Stimulated activated CD8-positive, alpha-beta memory T cell treated with anti-CD3 and anti-CD28 coated beads, Interleukin-15, amount 100 ng/mL, for 24 hours (primary cell): ENCODE measurements around the gene FOXJ1.

Experiments used
- DNase-seq: peaks from one replicate; pipeline ENCODE4 v3.0.0-alpha.2; 2020; ENCODE audit warnings: low read depth

The FOXJ1 gene

DNA sequence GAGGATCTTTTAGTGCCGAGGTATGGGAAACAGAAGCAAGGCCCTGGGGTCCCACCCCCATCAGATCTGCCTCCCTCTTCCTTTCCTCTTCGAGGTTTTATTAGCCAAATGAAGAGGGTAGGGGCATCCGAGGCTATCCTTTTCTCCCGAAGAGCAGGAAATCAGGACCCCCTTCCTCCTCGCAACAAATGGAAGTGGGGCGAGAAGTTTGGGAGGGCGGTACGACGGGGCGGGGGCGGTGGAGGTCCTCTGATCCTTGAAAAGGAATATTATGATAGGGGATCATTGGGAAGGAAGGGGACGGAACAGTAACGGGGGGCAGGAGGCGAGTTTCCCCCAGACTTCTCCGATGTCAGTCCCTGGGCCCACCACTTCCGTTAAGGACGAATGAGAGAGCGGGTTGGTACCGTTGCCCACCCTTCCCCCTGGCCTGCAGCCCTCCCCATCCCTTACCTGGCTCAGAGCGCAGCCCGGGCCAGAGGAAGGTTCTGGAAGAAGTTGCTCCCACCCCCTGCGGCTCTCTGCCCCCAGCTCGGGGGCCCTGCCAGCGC, 309 bp downstream of the FOXJ1 start:
- no peak for DNase-seq

DNA sequence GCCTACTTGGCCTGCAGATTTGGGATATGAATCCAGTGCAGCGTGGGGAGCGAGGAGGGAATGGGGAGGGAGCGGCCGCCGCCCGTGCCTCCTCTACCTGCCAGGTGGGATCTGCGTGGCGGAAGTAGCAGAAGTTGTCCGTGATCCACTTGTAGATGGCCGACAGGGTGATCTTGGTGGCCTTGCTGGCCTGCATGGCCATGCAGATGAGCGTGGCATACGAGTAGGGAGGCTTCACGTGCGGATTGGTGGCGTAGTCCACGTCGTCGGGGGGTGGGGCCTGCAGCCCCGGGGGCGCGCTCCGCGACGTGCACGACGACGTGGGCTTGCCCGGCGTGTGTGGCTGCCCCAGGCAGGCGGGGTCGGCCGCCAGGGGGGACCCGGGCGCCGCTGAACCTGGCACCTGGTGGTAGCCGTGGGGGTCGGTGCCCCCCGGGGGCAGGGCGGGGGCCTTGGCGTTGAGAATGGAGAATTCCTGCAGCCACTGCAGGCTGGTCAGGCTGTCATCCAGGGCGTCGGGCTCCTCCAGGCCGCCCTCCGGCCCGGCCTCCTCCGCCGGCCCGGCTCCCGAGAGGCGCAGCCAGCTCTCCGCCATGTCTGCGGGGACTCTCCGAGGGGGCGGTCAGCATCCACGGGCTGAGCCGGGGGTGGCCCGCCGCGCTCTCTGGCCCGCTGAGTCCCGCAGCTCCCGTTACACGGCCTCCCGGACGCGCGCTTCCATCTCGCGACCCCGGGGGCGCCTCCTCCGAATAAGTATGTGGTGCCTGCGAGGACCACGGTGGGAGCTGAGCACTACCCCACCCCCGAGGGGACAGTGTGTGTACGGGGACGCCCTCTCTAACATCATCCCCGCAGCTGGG, 1.0 kb downstream of the FOXJ1 start:
- DNase-seq, result no peak

DNA sequence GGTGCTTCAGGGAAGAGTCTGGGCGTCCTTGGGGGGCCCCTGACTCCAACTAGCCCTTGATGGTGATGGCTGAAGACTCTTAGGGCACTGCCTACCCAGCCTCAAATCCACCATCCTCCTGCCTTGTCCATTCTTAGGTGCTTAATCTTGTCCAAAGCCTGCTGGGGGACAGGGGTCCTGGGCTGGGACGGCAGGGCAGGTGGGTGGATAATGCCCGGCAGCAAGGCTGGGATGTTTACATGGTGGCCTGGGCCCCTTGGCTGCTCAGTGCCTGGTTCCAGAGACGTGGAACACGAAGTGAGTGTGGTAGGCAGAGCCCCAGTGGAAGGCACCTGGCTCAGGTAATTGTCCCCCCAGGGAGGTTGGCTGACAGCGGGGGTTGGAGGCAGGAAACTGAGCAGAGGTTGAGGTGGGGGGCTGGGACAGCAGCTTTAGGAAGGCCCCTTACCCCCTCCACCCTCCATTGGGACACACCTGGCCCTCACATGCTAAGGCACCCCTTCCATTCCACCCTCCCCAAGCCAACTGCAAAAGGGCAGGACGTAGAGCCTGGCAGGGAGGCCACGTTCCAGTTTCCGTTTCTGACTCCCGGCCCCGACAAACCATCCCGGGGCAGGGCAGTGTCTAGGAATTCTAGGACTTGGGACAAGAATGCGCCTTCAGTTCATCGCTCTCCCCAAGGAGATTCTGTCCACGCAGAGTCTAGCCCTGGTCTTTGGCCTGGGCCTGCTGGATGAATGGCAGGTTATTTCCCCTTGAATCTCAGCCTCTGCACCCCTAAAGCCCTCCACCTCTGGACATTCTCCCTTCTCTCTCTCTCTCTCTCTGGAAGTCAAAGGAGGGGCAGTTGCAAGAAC, 1.9 kb downstream of the FOXJ1 start:
- no peak for DNase-seq

DNA sequence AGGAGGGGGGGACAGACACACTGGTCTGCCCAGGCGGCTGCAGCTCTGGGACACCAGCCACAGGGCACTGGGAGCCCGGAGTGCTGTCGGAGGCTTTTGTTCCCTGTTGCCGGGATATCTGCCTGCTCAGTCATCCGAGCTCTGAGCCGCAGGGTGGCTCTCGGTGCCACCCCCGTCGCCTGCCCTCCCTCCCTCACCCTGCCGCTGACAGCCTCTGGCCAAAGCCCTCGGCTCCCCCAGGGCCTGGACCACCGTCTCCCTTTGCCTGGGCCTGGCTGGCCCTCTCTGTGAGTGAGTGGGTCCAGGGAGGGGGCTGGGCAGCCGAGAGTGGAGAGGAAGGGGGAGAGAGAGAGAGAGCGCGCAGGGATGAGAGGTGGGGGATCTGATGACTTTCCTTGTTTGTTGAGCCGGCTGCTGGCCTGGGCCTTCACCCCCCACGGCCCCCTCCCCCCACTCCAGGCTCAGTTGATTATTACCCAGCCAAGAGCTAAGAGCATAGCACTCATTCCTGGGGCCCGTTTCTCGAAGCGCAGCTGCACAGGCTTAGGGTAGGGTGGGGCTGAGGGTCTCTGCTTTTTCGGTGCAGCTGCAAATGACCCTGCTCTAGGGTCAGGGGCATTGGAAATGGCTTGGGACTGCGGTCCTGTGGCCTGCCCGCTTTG, 2.7 kb downstream of the FOXJ1 start:
- DNase-seq, result no peak

- DNase-seq, result no peak
Observed at GRCh38 chr17:76137351-76138233, 3.5 kb downstream of the FOXJ1 start.

GRCh38 chr17:76137001-76137350, 4.1 kb downstream of the FOXJ1 start:
- DNase-seq, result no peak

DNA sequence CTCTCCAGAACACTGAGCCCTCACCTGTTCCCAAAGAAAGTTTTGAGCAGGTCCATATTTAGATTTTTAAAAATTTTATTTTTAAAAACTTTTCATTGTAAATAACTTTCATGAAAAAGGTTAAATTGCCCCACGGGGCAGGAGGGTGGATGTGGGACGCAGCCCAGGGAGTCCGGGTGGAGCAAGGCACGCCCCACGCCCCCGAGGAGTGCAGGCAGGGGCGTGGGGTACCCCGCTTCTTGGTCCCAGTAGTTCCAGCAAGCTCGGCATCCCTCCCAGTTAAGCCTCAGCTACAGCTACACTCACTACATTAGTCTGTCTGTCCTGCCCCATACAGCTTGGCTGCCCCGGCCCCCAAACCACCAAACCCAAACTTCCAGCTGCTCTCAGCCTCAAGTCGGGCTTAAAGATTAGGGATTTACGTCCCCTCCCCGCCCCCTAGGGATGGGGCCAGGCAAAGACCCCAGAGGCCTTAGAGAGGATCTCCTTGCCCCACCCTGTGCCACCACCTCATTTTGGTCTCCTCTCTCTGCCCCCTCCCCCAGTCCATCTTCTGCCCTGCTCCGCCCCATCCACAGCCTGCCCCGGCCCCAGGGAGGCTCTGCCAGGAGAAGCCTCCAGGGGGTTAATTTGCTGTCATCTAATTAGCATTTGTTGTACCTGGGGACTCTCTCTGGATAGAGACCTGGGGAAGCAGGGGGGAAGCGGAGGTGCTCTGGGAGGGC, 4.6 kb downstream of the FOXJ1 start:
- DNase-seq, result no peak

DNA sequence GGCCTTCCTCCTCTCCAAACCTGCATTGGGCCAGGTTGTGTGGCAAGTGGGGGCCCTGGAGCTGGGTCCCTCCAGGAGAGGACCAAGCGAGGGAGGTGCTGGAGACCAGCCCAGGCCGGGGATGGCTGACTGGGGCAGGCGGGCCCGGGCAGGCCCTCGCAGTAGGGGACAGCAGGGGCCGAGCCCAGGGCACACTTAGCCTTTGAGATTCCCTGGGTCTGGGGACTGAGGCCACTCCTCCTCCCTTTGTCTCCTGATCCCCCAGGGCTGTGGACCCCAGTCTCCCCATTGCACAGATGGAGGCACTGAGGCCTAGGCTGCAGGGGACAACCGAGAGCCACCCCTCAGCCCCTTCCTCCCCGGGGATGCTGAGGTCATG, 5.2 kb downstream of the FOXJ1 start:
- no peak for DNase-seq

GRCh38 chr17:76134911-76135809, 5.9 kb downstream of the FOXJ1 start:
- DNase-seq, result no peak

GRCh38 chr17:76132574-76133338, 8.3 kb downstream of the FOXJ1 start:
- DNase-seq, result no peak

- no peak for DNase-seq
Observed at GRCh38 chr17:76131692-76132573, 9.1 kb downstream of the FOXJ1 start.

DNA sequence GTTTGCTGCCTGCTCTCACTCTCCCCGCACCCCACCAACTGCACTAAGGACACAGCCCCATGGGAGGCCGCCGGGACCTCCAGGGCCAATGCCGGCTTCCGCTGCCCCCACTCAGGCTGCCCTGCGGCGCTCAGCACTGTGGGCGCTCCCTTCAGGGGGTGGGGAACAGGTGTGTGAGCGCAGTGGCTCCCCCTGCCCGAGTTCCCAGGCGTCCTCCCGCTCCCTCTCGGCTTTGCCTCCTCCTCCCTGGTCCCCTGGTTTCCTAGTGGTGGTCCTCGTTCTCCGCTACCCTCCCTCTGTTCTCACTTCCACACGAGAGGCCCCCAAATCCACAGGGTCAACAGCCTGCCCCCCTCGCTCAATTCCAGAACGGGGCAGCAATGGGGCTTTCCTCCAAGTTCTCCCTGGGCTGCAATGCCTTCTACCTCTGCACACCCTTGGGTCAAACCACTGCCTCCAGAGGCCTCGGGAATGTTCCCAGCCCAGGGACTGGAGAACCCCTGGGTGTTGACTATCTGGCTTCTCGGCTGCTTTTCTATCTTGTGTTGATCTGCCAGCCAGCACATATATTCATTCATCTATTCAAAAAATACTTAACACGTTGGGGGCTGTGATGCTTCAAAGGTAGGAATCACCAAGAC, 9.9 kb downstream of the FOXJ1 start:
- no peak for DNase-seq

DNA sequence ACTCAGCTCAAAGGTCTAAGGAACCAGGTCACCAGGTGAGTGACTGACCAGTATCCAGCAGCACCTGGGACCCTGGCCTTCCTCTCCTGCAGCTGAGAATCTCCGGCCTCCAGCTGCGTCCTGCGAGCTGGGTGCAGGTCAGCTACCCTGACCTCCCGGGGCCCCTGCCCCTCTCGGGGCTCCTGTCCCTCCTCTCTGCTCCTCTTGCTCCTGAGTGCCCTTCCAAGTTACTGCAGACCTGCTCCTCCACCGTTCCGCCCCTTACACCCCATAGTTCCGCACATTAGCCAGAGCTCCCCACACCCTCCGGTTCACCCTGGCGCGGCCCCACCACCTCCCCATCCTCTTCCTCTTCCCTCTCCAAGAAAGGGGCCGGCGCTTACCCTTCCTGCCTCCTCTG, 10.6 kb downstream of the FOXJ1 start:
- no peak for DNase-seq

DNA sequence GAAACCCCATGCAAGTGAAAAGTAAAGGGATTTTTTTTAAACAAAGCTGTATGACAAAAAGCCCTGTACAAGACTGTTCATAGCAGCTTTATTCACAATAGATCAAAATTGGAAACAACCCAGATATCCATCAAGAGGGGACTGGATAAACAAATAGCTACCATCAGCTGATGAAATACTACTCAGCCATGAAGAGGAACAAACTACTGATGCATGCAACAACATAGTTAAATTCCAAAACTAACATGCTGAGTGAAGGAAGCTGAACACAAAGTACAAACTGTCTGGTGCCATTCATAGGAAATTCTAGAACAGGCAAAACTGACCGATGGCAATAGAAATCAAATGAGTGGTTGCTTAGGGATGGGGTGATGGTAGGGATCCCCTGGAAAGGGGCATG, 15.1 kb downstream of the FOXJ1 start:
- no peak for DNase-seq

DNA sequence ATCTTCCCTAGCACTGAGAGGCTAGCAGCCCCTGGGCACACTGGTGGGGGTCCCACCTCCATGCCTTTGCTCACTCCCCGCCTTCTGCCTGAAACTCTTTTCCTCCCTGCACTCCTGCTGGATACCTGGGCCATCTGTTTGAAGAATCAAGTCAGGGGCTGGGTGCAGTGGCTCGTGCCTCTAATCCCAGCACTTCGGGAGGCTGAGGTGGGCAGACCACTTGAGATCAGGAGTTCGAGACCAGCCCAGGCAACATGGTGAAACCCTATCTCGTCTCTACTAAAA, 15.7 kb downstream of the FOXJ1 start:
- no peak for DNase-seq

DNA sequence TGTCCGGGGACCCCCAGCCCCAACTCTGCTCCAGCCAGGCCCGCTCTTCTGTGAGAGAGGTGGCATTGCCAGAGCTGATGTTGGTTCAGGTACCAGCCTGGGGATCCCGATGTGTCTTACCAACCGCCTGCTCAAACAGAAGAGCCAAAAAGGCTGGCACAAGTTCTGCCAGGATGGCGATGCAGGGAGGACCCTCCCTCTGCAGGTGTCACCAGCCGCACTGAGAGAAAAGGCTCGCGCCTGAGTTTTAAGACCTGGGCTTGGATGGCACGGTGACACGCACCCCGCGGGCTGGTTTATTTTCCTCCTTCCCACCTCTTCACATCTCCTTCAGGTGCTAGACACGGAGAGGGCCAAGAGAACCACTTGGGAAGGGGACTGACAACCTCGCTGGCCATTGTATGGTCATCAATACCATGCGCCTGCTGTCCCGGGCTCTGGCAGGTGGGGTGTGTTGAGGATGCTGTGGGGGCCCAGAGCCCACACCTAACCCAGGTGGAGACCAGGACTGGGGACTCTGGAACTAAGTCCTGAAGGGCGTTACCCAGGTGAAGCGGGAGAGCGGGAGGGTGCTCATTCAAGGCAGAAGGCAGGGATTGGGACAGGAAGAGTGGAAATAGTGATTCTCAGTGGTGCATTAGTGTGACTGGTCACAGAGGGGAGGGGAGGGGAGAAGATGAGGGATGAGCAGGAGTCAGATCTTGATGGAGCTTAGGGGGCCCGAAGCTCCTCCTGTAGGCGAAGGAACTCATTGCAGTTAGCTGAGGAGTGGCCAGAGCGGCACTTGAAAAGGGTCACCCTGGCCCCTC, 16.3 kb downstream of the FOXJ1 start:
- DNase-seq, result no peak
